Measurements from ENCODE around the gene SRGN. TPM values are rescaled to one million over a fixed set of nuclear protein-coding genes. Genes with fewer than 3 reads are reported as not detected.

The SRGN gene
- total and polyA plus RNA-seq, 2 donors (not counting 1 experiment from before 2014, with no cell fraction given) = 47.3 to 52.3 TPM

GRCh38 chr10:69049566-69049961 lies 38.3 kb upstream of the SRGN start:
- H3K27me3 Mint-ChIP-seq = no peaks in the 10 kb centered on the region
- intact Hi-C loops (cut with micrococcal nuclease) = no loop called here

GRCh38 chr10:69051303-69051702 lies 36.6 kb upstream of the SRGN start:
- CTCF ChIA-PET = no interaction called here
- whole genome bisulfite sequencing (ENCODE audit: insufficient coverage) = 44% methylated on average over 3 of the region's 3 CpGs

More at GRCh38 chr10:69049566-69049961, 38.3 kb upstream of the SRGN start:
- H2AFZ ChIP-seq (ENCODE audit: insufficient read depth, low read depth, low read length, poor library complexity, severe bottlenecking) = no peak overlapping the region
- no peaks in the 10 kb centered on the region for H3K79me2 ChIP-seq (ENCODE audit: control insufficient read depth, insufficient read depth, low read length)
- H4K20me1 ChIP-seq (ENCODE audit: control insufficient read depth, insufficient read depth, low read length, poor library complexity, severe bottlenecking) = no peaks in the 10 kb centered on the region
- no peak for TF ChIP-seq EZH2 (IDR thresholded peaks at IDR 0.05; ENCODE audit: borderline replicate concordance, insufficient read depth, low read depth, low read length, poor library complexity, severe bottlenecking)
- no peak for TF ChIP-seq CTCF (IDR thresholded peaks at IDR 0.05)
- ChIA-PET POLR2A (no interaction called here), CTCF (no interaction called here)
- no peak overlapping the region for H3K9ac ChIP-seq (ENCODE audit: low read length)
- H3K9me3 ChIP-seq (ENCODE audit: control extremely low read depth in 1 of 3, control insufficient read depth in 2 of 3, insufficient read depth in 1 of 3, low read length in 2 of 3) = no peaks in the 10 kb centered on the region
- WGBS (ENCODE audit: insufficient coverage) = 64% methylated on average over 5 of the region's 6 CpGs
- H3K36me3 ChIP-seq (replicated peaks in 1 of 2; ENCODE audit: control extremely low read depth in 1 of 2, control insufficient read depth in 1 of 2, extremely low read depth in 1 of 2, insufficient read depth in 2 of 2, low read length in 1 of 2) = no peaks in the 10 kb centered on the region
- Mint-ChIP-seq H3K27ac (no peak overlapping the region), H3K9me3 (ENCODE audit: insufficient read depth) (no peaks in the 10 kb centered on the region), H3K4me1 (peaks cover 21% of the 10 kb centered on the region), H3K4me3 (no peak overlapping the region)
- H3K4me2 ChIP-seq (replicated peaks; ENCODE audit: low read depth, low read length, poor library complexity, severe bottlenecking) = no peak overlapping the region
- ATAC-seq (ENCODE audit: low read depth) = no peak
- no peaks in the 10 kb centered on the region for H3K27me3 ChIP-seq (replicated peaks in 1 of 4; ENCODE audit: control extremely low read depth in 1 of 4, control insufficient read depth in 3 of 4, insufficient read depth in 4 of 4, low read length in 3 of 4)
- peaks cover 4 to 17% of the 10 kb centered on the region in 2 donors for H3K4me1 ChIP-seq (ENCODE audit: control insufficient read depth in 2 of 2, insufficient read depth in 2 of 2, low read length in 2 of 2)
- H3K4me3 ChIP-seq (ENCODE audit: control extremely low read depth in 1 of 5, extremely low read depth in 1 of 5, insufficient read depth in 1 of 5, low read depth in 2 of 5, low read length in 4 of 5) = no peak overlapping the region
- no peak overlapping the region for H3K27ac ChIP-seq (ENCODE audit: low read length in 2 of 2)
- no peak for DNase-seq

More at GRCh38 chr10:69051303-69051702, 36.6 kb upstream of the SRGN start:
- POLR2A ChIA-PET = no interaction called here
- ATAC-seq (ENCODE audit: low read depth) = peak; percentile 21
- Mint-ChIP-seq H3K27me3 (no peaks in the 10 kb centered on the region), H3K4me3 (no peak overlapping the region), H3K9me3 (ENCODE audit: insufficient read depth) (no peaks in the 10 kb centered on the region), H3K4me1 (peaks cover 11% of the 10 kb centered on the region), H3K27ac (peak overlapping the region; percentile 3)
- H3K4me2 ChIP-seq (replicated peaks; ENCODE audit: low read depth, low read length, poor library complexity, severe bottlenecking) = no peak overlapping the region
- no peaks in the 10 kb centered on the region for H4K20me1 ChIP-seq (ENCODE audit: control insufficient read depth, insufficient read depth, low read length, poor library complexity, severe bottlenecking)
- no peak overlapping the region for H3K4me3 ChIP-seq (ENCODE audit: control extremely low read depth in 1 of 5, extremely low read depth in 1 of 5, insufficient read depth in 1 of 5, low read depth in 2 of 5, low read length in 4 of 5)
- intact Hi-C loops (cut with micrococcal nuclease) = no loop called here
- no peaks in the 10 kb centered on the region for H3K79me2 ChIP-seq (ENCODE audit: control insufficient read depth, insufficient read depth, low read length)
- no peaks in the 10 kb centered on the region for H3K36me3 ChIP-seq (replicated peaks in 1 of 2; ENCODE audit: control extremely low read depth in 1 of 2, control insufficient read depth in 1 of 2, extremely low read depth in 1 of 2, insufficient read depth in 2 of 2, low read length in 1 of 2)
- H3K9ac ChIP-seq (ENCODE audit: low read length) = no peak overlapping the region
- H3K27ac ChIP-seq (ENCODE audit: low read length in 2 of 2) = no peak overlapping the region
- H2AFZ ChIP-seq (ENCODE audit: insufficient read depth, low read depth, low read length, poor library complexity, severe bottlenecking) = no peak overlapping the region
- DNase-seq = no peak
- H3K27me3 ChIP-seq (replicated peaks in 1 of 4; ENCODE audit: control extremely low read depth in 1 of 4, control insufficient read depth in 3 of 4, insufficient read depth in 4 of 4, low read length in 3 of 4) = no peaks in the 10 kb centered on the region
- H3K4me1 ChIP-seq (ENCODE audit: control insufficient read depth in 2 of 2, insufficient read depth in 2 of 2, low read length in 2 of 2) = peaks cover 0 to 4% of the 10 kb centered on the region in 2 donors
- H3K9me3 ChIP-seq (ENCODE audit: control extremely low read depth in 1 of 3, control insufficient read depth in 2 of 3, insufficient read depth in 1 of 3, low read length in 2 of 3) = no peaks in the 10 kb centered on the region
- TF ChIP-seq EZH2 (IDR thresholded peaks at IDR 0.05; ENCODE audit: borderline replicate concordance, insufficient read depth, low read depth, low read length, poor library complexity, severe bottlenecking) = no peak
- no peak for TF ChIP-seq CTCF (IDR thresholded peaks at IDR 0.05)
